ENCODE measurements around the gene MAN1A1.

- no peak for TF ChIP-seq POLR2AphosphoS5 (IDR thresholded peaks at IDR 0.05; ENCODE audit: low read depth)
- no peak for TF ChIP-seq CTCF (IDR thresholded peaks at IDR 0.05; ENCODE audit: insufficient read depth, low read length)
- no peak for TF ChIP-seq REST (IDR thresholded peaks at IDR 0.05; ENCODE audit: insufficient replicate concordance, low read depth)
- no peak for TF ChIP-seq SPI1 (IDR thresholded peaks at IDR 0.05; ENCODE audit: borderline replicate concordance, low read depth)
- no peak for TF ChIP-seq GABPA (IDR thresholded peaks at IDR 0.05; ENCODE audit: low read depth)
Observed at GRCh38 chr6:119256392-119256791, 93.2 kb downstream of the MAN1A1 start.

Data from HL-60 (cell line).